G401.6 (cell line): ENCODE data around the gene RBM33.
"Not testable (repeated sequence)": the region's sequence is repeated elsewhere in the genome, so short reads cannot be mapped to it uniquely, and the experiment has no call there.

Experiments
- FAIRE-seq: peaks from 2 replicates; lab custom pipeline; 2012; peaks lifted over from hg19 to GRCh38; lab: Jason Lieb, UNC

The RBM33 gene

DNA sequence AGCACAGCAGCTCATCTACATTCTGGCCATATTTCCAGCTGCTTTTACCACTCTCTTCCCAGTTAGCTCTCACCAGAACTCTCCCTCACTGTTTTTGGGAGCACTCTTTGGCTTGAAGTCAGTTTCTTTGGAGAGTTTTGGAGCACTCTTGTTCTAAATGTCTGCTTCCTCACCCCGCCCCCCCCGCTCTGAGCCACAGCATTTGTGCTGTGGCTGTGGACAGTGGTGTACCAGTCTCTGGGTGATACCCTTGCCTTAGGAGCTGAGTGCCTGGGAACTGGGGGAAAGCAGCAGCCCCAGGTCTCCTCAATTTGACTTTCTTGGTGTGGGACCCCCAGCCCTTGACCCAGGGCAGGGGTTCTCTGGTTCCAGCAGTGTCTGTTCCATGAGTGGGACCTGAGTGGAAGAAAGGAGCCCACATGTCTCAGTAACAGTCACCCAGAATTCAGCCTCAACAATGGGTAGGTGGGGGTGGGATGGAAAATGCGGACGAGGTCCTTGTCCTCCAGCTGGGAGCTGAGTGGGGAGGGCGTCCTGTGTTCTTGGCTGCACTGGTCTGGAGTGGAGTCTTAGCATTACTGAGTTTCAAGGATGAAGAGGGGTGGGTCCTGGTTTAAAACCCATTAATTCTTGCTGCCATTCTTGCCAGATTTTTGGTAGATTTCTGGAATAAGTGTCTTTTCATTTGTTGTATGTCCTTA lies 18.0 kb downstream of the RBM33 start:
- FAIRE-seq, result no peak

DNA sequence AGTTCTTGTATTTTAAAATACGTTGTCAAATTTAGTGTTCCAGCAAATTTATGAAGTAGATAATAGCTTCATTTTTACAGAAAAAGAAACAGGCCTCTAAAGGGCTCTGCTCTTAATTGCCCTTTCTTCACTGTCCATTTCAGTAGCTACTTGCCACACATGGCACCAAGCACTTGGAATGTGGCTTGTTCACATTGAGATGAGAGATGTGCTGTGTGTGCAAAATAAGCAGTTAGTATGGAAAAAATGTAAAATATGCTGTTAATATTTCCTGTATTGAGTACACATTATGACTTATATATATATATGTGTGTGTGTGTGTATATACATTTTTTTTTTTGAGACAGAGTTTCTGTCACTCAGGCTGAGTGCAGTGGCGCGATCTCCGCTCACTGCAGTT lies 19.5 kb downstream of the RBM33 start:
- no peak for FAIRE-seq

DNA sequence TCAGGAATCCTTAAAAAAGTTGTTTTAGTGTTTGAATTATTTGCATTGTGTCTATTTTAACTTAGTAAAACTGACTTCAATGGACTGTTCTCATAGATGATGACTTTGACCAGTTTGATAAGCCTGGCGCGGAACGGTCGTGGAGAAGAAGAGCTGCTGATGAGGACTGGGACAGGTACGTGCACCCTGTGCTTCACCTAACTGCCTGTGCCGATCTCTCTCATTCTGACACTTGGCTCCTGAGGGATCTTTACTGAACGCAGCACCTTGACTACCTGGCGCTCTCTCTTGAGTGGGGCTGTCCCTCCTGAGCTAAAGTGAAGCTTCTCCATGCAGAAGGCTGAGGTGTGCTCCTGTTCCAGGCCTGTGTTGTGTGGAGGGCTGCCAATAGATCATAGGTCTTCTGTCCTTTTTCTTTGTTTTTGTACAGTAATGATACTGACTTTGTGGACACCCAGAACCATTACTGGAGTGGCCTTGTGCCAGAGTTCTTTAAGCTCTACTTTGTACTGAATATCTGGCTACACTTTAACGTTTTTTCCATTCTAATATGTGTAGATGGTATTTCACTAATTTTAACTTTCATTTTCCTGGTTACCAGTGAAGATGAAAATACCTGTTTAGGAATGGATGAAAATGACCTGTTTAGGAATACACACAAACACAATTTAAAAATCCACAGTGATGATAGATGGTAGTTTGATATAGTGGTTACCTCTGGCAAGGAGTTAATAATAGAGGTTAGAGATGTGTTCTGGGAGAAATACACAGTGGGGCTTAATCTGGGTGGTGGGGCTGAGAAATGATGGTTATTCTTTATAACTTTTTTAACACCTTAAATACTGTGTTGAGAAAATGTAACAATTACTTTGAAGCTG lies 20.9 kb downstream of the RBM33 start:
- no peak for FAIRE-seq

DNA sequence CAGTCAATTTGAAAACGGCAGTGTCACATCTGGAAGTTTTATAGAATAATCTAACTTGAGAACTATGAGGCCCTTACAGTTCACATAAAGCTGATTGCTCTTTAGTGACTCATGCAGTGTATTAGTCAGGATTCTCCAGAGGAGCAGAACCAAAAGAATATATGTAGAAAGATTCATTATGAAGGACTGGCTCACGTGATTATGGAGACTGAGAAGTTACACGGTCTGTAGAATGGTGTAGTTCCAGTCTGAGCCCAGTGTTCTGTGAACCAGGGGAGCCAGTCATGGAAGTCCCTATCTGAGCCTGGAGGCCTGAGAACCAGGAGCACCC lies 21.5 kb downstream of the RBM33 start:
- FAIRE-seq, result no peak

DNA sequence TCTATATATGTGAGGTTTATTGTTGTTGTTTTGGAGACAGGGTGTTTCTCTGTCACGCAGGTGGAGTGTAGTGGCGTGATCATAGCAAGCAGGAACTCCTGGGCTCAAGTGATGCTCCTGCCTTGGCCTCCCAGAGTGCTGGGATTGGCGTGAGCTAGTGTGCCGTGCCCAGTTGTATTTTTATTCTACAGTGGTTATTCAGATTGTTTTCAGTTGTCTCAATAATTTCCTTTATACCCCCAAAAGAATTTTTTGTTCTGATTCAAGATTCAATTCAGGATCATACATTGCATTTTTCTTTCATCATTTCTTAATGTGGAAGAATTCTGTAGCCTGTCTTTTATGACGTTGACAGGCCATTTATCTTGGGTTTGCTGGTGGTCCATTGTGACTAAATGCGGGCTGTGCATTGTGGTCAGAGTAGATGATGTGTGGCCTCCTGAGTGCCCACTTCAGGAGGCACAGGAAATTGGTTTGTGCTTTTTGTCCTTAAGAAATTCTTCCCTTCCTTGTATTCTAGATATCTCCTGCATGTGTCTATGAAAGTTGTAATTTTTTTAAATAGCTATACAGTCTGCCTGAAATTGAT lies 22.9 kb downstream of the RBM33 start:
- no peak for FAIRE-seq

DNA sequence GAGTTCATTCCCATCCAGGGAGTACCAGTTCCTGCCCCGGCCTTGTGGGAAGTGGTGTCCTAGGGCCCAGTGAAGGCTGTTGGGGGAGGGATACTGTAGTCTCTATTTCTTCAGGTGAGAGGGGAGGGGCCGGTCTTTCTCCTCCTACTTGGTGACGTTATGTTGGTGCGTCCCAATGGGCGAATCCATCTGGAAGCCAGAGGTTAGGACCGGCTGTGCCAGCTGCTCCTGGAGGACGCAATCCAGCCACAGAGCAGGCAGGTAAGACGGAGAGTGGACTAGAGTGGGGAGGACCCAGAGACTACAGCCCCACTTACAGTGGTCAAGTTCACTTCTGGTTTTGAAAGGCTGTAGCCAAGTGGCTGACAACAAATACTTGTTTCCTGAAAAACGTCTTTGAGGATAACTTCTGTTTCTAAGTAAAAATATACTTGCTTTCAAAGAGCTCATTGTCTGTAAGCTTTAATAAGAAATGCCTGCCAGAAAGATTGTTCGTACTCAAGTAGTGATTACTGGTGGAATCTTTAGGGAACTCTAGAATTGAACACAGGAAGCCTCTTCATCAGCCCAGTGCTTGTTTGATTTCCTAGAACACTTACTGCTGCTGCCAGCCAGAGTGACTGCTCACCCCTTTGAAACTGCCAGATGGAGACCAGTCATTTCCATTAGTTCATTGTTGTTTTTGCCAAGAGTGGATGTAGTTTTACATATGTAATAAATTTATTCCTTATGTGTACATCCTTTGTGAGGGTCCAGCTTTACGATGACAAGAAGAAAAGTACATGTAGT lies 25.4 kb downstream of the RBM33 start:
- FAIRE-seq, result no peak

DNA sequence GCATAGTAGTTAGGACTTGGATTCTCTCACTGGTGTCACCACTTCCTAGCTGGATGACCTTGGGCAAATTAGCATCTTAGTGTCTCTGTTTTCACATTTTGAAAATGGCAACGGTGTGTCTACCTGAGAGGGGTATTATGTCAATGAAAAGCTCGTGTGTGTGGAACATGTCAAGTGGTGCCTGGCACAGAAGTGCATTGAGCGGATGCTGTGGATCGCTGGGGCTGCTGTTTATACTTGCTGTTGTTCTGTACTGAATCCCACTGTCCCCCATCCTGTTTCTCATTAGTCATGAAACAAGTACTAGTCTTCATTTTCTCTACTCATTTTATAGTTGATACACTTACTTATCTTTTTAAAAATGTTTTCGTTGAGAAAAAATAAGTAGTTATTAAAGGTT lies 26.1 kb downstream of the RBM33 start:
- FAIRE-seq, result no peak

DNA sequence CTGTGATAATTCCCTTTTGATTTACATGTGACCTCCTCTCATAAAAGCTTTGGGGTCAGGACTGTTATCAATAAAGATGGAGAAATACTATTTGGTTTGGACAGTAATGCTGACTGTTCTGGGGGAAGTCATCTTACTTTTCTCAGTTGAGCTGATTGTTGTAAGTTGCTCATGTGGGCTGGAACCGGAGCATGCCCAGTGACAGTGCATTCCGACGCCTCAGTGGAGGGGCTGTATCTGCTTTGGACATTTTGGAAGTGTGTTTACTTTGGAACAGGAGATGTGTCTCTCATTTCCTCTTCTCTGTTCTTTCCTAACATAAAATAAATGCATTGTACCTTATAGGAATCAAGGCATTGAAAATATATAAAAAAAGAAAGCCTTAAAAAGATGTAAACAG lies 30.1 kb downstream of the RBM33 start:
- no peak for FAIRE-seq

DNA sequence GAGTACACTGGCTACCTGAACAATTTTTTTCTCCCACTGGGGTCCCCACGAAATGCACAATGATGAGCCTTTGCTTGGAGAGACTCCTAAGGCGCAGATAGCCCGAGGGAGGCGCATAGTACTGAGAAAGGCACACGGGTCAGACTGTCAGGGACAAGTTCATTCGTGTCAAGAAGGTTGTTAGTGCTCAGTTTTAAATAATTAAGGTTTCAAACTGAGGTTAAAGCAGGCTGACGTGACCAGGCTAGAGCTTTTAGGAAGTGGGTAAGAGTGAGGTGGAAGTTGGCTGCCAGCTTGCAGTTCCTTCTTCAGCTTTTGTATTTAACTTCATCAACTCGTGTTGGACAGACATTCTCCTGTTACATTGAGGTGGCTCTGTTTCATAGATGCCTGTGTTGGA lies 31.6 kb downstream of the RBM33 start:
- FAIRE-seq, result no peak

DNA sequence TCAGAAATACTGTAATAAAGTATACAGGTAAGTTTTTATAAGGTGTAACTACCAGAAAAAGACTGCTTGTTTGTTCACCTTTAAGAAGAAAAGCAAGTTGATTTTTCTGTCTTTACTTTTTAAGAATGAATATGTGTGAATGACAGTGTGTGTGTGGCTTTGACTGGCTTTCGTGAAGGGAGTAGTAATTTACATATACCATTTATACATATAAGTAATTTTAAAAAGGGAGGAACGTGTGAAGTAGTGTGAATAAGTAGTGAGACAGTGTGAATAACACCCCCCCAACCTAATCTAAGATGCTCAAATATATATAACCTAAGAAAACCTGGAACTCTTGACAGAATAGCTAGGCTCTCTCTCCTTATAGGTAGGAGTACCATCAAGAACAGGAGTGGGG lies 33.2 kb downstream of the RBM33 start:
- no peak for FAIRE-seq

DNA sequence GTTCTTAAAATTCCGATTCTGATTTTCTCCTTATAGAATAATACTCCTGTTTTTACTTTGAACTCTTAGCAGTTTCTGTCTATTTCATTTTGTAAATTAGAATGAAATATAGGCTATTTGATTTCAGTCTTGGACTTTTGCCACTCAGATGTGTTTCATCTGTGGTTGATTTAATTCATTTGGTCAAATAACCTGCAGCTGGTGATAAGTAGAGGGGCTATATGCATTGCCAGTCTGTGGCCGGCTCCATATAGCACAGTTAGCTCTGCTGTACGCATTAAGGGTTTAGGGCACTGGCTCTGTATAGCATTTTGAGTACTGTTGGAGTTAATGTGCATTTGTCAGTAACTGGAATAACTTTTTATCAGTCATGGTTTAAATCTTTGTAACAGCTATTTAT lies 35.7 kb downstream of the RBM33 start:
- no peak for FAIRE-seq

DNA sequence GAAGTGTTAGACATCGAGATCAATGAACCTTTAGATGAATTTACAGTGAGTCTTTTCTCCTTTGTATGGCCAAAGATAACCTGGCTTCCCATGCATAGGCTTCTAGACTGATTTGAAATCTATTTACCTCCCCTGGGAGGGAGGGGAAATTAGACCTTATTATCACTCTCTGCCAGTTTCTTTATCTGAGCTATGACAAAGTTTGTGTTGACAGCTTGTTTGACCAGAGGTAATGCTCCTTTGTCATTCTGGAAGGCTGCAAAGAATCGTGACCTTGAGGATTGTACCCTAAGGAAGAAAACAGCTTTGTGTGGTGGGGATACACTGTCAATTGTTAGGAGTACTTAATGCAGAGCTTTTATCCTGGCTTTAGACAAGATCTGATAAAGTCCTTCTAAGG lies 36.4 kb downstream of the RBM33 start:
- no peak for FAIRE-seq

DNA sequence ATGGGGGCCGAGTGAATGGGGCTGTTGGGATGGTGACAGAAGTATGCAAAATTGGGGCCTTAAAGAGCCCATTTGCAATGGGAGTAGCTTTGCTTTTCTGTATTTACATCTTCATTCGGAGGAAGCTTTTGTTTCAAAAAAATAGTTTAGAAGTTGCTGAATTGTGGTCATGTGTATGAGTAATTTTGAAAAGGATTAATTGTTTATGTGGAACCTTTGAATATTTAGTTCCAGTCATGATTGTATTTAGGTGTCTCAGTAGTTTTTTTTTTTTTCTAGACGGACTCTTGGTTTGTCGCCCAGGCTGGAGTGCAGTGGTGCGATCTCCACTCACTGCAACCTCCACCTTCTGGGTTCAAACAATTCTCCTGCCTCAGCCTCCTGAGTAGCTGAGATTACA lies 37.2 kb downstream of the RBM33 start:
- no peak for FAIRE-seq

DNA sequence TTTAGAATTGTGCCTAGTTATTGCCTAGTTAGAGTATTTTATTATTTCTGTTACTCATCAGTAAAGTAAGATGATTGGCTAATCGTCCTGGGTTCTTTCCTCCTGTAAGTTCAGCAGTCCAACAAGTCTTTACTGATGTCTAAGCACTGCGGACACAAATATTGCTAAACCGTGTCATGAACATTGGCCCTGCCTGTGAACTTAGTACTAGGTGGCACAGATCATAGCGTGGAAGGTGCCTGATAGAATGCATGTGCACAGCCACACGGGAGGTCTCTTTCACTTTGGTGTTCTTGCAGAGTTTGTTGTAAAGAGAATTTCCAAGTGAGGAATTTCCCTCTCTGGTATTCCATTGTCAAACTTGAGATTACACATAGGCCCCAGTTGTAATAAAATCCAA lies 38.0 kb downstream of the RBM33 start:
- no peak for FAIRE-seq

DNA sequence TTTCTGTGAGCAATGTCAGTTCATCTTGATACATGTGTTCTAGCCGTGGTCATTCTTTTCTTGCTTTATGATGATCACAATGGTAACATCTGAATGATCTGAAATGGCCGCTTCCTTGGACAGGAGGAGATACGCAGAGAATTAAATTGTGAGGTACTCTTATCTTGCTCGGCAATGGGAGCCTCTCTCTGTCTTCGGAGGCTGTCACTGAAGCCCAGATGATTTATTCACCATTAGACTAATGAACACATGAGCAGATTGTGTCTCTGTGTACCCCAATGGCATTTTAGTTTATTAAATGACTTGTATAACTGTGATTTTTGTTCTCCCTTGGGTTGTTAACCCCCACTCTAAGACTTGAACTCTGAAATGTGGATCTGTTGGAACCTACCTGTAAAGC lies 38.6 kb downstream of the RBM33 start:
- no peak for FAIRE-seq

DNA sequence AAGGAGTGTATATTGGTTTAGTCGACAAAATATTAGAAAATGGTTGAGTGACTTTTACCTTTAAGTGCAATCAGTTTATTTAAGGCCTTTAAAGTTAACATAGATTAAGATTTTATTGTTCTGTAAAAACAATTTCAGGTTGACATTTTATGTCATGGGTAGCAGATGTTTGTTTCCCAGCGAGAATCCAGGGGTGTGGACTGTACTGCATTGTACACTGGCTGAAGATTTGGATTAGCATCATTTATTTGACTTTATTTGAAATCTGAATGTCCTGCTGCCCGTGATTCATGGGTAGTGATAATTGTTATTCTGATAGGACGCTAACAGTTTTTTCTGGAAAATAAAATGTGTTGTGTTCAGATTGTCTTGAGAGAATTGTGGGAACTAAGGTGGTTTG lies 39.3 kb downstream of the RBM33 start:
- no peak for FAIRE-seq

DNA sequence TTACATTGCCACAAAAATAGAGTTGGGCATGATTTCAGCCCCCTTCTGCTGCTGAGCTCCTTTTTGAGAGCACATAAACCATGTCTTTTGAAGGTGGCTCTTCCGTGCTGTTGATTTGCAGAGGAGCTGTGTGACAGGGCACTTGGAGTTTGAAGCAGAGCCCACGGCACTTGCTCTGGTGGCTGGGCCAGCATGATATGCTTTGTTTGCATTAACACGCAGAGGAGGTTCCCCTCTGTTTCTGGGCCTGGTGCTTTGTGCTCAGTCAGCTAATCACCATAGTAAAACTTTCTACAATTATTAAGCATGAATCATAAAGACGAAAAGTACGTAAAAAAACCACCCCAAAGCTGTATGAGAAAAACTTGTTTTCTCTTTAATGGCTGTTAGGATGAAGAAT lies 40.1 kb downstream of the RBM33 start:
- no peak for FAIRE-seq

DNA sequence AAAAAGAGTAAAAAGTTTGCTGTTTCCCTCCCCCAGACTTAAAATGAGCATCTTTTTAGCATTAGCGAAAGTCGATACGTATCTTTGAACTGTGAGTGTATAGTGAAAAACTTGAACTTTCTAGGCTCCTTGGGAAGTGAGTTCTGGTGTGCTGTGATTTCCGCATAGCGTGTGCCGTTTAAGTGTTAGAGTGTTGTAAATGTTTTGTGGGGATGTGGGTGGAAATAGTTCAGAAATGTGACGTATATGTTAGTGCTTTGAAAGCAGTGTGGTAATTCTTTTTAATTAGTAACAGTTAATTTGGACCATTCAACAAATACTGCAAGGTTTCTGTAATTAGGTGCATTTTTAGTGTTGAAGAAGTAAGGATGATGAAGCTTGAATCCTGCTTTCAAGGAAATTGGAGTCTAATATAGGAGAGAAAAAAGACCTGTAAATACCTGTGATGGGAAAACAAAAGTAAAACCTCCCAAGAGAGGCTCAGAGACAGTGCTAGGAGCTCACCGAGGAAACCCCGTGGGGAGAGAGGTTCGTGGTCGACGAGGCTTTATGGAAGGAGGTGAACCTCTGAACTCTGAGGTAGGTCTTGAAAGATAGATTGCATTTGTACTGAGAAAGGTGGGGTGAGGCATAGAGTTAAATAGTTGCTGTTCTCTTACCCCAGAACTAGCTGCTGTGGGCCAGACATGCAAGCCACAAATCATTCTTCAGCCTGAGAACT lies 40.8 kb downstream of the RBM33 start:
- no peak for FAIRE-seq

DNA sequence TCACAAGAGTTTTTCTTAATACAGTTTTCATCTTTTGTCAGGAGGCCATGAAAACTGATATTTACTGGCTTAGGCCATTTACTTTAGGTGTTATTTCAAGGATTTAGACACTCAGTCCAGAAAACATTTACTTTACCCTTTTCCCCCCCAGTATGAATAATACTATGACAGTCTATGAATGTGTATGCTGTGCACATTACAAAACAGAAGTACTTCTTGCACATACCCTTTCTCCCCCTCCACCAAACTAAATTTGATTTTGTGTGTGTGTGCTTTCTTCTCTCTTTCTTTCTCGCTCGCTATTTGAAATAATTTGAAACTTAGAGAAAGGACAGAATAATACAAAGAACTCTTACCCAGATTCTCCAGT lies 41.3 kb downstream of the RBM33 start:
- no peak for FAIRE-seq

DNA sequence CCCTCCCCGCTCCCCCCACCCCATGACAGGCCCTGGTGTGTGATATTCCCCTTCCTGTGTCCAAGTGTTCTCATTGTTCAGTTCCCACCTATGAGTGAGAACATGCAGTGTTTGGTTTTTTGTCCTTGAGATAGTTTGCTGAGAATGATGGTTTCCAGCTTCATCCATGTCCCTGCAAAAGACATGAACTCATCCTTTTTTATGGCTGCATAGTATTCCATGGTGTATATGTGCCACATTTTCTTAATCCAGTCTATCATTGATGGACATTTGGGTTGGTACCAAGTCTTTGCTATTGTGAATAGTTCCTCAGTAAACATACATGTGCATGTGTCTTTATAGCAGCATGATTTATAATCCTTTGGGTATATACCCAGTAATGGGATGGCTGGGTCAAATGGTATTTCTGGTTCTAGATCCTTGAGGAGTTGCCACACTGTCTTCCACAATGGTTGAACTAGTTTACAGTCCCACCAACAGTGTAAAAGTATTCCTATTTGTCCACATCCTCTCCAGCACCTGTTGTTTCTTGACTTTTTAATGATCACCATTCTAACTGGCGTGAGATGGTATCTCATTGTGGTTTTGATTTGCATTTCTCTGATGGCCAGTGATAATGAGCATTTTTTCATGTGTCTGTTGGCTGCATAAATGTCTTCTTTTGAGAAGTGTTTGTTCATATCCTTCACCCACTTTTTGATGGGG lies 42.3 kb downstream of the RBM33 start:
- not testable (repeated sequence) for FAIRE-seq

DNA sequence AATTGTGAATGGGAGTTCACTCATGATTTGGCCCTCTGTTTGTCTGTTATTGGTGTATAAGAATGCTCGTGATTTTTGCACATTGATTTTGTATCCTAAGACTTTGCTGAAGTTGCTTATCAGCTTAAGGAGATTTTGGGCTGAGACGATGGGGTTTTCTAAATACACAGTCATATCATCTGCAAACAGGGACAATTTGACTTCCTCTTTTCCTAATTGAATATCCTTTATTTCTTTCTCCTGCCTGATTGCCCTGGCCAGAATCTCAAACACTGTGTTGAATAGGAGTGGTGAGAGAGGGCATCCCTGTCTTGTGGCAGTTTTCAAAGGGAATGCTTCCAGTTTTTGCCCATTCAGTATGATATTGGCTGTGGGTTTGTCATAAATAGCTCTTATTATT lies 43.8 kb downstream of the RBM33 start:
- not testable (repeated sequence) for FAIRE-seq

DNA sequence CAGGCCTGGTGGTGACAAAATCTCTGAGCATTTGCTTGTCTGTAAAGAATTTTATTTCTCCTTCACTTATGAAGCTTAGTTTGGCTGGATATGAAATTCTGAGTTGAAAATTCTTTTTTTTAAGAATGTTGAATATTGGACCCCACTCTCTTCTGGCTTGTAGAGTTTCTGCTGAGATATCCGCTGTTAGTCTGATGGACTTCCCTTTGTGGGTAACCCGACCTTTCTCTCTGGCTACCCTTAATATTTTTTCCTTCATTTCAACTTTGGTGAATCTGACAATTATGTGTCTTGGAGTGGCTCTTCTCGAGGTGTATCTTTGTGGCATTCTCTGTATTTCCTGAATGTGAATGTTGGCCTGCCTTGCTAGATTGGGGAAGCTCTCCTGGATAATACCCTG lies 46.2 kb downstream of the RBM33 start:
- FAIRE-seq, result not testable (repeated sequence)
